Measurements from ENCODE around the gene CTSL.
"Not testable (repeated sequence)": the region's sequence is repeated elsewhere in the genome, so short reads cannot be mapped to it uniquely, and the experiment has no call there.

CTSL gene

GRCh38 chr9:87722393-87723088, 3.4 kb upstream of the CTSL start:
- DNase-seq: no peak

DNA sequence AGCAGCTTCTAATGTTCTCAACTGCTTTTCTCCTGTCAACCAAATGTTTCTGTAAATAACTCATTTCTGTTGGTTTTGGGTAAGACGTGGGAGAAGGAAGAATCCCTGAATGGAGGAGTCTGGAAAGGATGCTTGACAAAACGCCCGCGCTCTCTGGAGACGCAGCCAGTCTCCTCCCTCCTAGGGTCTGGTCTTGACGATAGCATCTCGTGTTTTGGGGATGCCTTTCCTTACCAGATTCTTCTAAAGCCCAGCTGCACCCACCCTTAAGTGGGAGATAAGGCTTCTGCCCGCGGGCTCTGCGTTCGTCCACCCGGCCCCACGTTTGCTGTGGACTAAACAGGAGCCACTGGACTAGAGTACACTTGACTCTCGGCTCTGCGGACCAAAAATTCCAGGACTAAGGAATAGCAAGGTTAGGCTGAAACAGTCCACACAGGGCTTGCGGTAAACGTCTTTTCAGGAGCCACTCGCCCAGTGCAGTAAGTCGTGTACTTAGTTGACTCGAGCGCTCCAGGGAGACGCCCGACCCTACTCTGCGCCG, 491 bp upstream of the CTSL start:
- no peak for DNase-seq

- DNase-seq: no peak
These were observed 3.3 kb downstream of the CTSL start for GRCh38 chr9:87729246-87729645.

DNA sequence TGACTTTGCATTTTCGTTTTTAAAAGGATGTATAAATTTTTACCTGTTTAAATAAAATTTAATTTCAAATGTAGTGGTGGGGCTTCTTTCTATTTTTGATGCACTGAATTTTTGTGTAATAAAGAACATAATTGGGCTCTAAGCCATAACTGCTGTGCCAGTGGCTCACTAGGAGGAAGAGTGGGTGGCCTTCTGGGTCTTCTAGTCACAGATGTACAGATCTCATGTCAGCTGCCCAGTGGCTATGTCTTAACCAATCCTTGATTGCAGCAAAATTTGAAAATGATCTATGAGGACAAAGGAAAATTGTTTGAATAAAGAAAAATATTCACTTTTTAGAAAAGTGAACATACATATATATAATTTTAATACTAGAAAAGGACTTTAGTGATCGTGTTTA, 5.4 kb downstream of the CTSL start:
- DNase-seq: no peak

- DNase-seq: no peak
These were observed 6.4 kb downstream of the CTSL start for GRCh38 chr9:87732344-87732743.

DNA sequence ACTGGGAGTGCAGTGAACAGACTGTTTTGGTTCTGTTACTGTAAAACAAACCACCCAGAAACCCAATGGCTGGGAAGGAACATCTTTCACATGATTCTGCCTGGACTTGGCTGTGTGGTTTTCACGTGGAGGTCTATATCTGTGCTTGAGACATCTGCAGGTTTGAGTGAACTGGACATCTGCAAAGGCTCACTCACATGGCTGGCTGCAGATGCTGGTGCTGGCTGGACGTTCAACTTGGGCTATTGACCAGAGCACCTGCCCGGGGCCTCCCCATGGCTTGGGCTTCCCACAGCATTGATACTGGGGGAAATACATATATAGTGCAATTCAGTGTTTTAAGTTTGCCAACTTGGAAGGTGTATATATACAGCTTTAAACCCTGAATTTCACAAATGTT, 6.8 kb downstream of the CTSL start:
- no peak for DNase-seq

DNA sequence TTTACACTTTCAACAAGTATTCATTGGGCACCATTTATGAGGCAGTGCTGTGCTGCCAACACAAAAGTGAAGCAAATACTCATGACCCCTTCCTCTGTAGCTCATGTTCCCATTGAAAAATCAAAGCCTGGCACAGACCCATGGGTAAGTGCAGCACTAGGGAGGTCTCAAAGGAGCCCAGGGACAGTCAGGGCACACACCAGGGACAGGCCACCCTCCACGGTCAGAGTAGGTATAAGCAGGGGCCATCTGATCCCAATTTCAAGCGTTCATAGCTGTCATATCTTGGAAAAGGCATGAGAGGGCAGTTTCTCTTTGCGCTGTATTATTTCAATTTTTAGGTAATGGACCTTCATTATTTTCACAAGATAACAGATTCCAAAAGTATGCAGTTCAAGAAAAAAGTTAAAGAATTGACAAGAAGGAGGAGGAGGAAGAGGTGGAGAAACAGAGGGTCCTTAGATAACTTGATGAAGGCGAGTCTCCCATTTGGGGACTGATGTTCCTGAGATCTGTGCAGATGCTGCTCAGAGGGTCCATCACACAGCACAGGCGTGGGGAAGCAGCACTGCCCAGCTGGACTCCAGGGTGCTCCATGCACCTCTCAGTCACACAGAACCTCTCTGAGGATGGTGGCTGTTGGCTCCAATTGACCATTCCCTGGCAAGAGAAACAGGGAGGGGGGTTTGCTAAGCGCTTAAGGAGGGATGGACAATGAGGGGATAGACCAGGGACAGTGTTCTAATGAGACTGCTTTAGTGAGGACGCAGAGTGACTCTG, 7.5 kb downstream of the CTSL start:
- DNase-seq: no peak

- DNase-seq: no peak
These were observed 8.2 kb downstream of the CTSL start for GRCh38 chr9:87734106-87734505.

GRCh38 chr9:87739546-87739945, 13.6 kb downstream of the CTSL start:
- no peak for DNase-seq

DNA sequence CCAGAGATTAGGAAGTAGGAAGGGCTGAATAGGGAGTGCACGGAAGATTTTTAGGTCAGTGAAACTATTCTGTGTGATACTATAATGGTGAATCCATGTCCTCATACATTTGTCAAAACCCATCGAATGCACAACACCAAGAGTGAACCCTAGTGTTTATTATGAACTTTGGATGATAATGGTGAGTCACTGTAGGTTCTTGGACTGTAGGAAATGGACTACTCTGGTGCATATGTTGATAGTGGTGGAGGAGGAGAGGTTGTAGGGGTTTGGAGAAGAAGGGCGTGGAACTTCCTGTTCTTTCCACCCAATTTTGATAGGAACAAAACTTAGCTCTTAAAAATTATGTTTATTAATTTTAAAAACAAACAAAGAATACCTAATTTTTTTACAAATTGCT, 14.3 kb downstream of the CTSL start:
- DNase-seq: no peak

GRCh38 chr9:87741326-87741725, 15.4 kb downstream of the CTSL start:
- DNase-seq: no peak

DNA sequence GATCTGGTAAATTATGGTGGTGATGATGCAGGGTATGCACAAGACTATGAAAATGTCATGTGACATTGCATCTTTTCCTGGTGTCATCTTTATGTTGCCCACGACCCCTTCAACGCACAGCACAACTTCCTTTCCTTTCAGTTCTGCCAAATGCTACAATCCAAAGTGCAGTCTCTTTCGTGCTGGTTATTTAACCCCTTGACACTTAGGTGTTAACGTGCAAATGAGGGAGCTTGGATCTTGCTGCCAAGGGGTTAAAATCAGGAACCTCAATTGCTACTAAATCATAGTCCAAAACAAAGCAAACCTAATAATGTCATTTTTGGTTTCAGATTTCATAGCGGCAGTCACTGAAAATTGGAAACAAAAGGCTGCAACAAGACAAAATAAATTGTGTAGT, 16.0 kb downstream of the CTSL start:
- DNase-seq: no peak

DNA sequence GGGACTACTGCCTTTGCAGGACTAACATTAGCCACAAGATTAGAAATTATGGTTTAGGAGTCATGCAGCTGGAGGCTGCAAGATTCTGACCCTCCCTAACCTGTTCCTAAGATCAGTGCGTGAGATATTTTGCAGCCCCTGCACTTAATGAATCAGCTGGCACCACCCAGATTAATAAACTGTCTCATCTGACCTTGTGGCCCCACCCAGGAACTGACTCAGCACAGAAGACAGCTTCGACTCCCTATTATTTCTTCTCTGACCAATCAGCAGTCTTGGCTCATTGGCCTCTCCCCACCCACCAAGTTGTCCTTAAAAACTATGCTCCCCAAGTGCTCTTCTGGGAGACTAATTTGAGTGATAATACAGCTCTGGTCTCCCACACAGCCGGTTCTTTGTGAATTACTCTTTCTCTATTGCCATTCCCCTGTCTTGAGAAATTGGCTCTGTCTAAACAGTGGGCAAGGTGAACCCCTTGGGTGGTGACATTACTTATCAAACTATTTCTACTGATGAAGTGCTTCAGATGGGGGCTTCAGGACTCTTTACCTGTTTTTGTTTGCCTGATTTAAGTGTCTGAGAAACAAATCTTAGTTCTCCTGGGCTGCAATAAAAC, 17.0 kb downstream of the CTSL start:
- no peak for DNase-seq

DNA sequence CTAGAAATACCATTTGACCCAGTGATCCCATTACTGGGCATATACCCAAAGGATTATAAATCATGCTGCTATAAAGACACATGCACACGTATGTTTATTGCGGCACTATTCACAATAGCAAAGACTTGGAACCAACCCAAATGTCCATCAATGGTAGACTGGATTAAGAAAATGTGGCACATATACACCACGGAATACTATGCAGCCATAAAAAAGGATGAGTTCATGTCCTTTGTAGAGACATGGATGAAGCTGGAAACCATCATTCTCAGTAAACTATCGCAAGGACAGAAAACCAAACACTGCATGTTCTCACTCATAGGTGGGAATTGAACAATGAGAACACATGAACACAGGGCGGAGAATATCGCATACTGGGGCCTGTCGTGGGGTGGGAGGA, 18.3 kb downstream of the CTSL start:
- not testable (repeated sequence) for DNase-seq

- DNase-seq: no peak
These were observed 20.3 kb downstream of the CTSL start for GRCh38 chr9:87746186-87746585.

- no peak for DNase-seq
These were observed 23.0 kb downstream of the CTSL start for GRCh38 chr9:87748881-87749280.

- DNase-seq: no peak
These were observed 23.6 kb downstream of the CTSL start for GRCh38 chr9:87749335-87750035.

DNA sequence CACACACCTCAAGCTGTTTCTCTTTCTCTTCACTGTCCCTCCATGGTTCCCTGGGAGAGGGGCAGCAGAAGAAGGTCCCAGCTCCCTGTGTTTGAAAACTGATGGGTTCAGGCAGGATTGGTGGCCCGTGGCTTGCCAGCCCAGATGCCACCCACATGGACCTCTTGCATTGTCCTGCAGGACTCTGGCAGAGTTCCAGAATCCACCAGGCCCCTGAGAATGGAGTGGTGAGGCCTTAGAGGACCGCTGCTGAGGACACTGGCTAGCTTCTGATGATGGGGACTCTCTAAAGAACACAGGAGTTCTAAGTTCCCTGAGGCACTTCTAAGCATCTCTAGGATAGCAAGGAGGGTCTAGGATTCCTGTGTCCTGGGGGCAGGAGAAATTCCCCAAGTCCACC, 24.8 kb downstream of the CTSL start:
- DNase-seq: no peak

GRCh38 chr9:87751423-87751822, 25.5 kb downstream of the CTSL start:
- DNase-seq: no peak

GRCh38 chr9:87751868-87752267, 25.9 kb downstream of the CTSL start:
- no peak for DNase-seq

DNA sequence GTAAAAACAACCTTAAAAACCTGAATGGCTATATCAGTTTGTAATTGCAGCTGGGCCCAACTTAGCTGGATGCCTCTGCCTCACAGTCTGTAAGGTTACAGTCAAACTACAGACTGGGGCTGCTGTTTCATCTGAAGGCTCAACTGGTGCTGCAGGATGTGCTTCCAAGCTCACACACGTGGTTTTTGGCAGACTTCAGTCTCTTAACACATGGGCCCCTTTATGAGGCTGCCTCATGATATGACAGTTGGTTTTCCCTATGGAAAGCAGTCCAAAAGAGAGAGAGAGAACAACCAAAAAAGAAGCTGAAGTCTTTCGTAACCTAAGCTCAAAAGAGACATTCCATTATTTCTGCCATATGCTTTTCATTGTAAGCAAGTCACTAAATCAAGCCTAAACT, 27.4 kb downstream of the CTSL start:
- no peak for DNase-seq

- not testable (repeated sequence) for DNase-seq
These were observed 32.4 kb downstream of the CTSL start for GRCh38 chr9:87758330-87758729.

GRCh38 chr9:87759980-87760379, 34.1 kb downstream of the CTSL start:
- DNase-seq: not testable (repeated sequence)

All from CD4-positive, alpha-beta T cell treated with Interleukin-6 for 4 hours (primary cell).